ENCODE measurements around the gene ISLR2.

GRCh38 chr15:74109713-74110112 is 20.7 kb upstream of the ISLR2 start:
- no peak for TF ChIP-seq CTCF (IDR thresholded peaks at IDR 0.05)
- no peak for TF ChIP-seq POLR2A (IDR thresholded peaks at IDR 0.05; ENCODE audit: low read depth)
- no peak for TF ChIP-seq POLR2AphosphoS5 (IDR thresholded peaks at IDR 0.05)

Measured in esophagus muscularis mucosa (tissue), 3 donors.